GM12878 (cell line): ENCODE data around the gene ZNF625.

Experiments
- FOS ChIP-seq: IDR thresholded peaks from 3 replicates; pipeline ENCODE4 v1.6.1; 2011; ENCODE audit warnings: borderline replicate concordance; ENCODE audit not compliant: insufficient read length; ENCODE audit errors: extremely low read depth
- TBL1XR1 ChIP-seq: IDR thresholded peaks from 2 replicates; pipeline ENCODE4 v1.6.1; 2012; ENCODE audit warnings: low read depth, low read length, improper control_type of control experiment
- TF ChIP-seq, protein P1 (sequence below): IDR thresholded peaks from 2 replicates; pipeline ENCODE4 v1.6.1; 2012; ENCODE audit warnings: low read depth, low read length, improper control_type of control experiment

DNA sequence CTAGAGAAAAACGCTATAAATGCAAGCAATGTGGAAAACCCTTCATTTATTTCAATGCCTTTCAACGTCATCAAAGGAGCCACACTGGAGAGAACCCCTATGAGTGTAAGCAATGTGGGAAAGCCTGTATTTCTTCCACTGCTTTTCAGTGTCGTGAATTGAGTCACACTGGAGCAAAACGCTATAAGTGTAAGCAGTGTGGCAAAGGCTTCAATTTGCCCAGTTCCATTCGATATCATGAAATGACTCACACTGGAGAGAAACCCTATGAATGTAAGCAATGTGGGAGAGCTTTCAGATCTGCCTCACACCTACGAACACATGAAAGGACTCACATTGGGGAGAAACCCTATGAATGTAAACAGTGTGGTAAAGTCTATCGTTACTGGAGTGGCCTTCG is 43.8 kb downstream of the ZNF625 start:
- TF ChIP-seq, protein P1, sequence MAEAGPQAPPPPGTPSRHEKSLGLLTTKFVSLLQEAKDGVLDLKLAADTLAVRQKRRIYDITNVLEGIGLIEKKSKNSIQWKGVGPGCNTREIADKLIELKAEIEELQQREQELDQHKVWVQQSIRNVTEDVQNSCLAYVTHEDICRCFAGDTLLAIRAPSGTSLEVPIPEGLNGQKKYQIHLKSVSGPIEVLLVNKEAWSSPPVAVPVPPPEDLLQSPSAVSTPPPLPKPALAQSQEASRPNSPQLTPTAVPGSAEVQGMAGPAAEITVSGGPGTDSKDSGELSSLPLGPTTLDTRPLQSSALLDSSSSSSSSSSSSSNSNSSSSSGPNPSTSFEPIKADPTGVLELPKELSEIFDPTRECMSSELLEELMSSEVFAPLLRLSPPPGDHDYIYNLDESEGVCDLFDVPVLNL, result no peak
- TF ChIP-seq TBL1XR1 (no peak), FOS (no peak)
